HepG2 (cell line): ENCODE results near the gene MSL2. TPM values are rescaled to one million over a fixed set of nuclear protein-coding genes. Genes with fewer than 3 reads are reported as not detected.
A peak's percentile ranks its signal among the peaks of the same experiment; 100 is the strongest.

Source experiments
- ARID4A ChIP-seq: sonication (generic); formaldehyde crosslinking; IDR thresholded peaks from 2 replicates; pipeline ENCODE4 v1.5.0; 2020; ENCODE audit warnings: mild to moderate bottlenecking, missing genetic modification reagents, borderline replicate concordance
- LCORL ChIP-seq, 2 experiments: fragments of 450-650 bp in 1 of 2; sonication (generic) in 1 of 2; formaldehyde crosslinking in 1 of 2; IDR thresholded peaks; 2 replicates each; pipeline versions ENCODE4 v1.5.0 to v1.6.1; 2017 to 2020; ENCODE audit warnings: antibody characterized with exemption in 1 of 2, missing genetic modification reagents in 1 of 2
- POLR2A ChIP-seq, 2 experiments: IDR thresholded peaks; 2 replicates each; pipeline ENCODE4 v1.6.1; 2011; ENCODE audit warnings: low read depth in 2 of 2, low read length in 2 of 2, mild to moderate bottlenecking in 1 of 2, moderate library complexity in 1 of 2; ENCODE audit not compliant: insufficient read depth in 1 of 2
- SKIL ChIP-seq: sonication (generic); formaldehyde crosslinking; IDR thresholded peaks from 2 replicates; pipeline ENCODE4 v1.8.0; 2022; ENCODE audit warnings: missing genetic modification reagents, mild to moderate bottlenecking, moderate library complexity, borderline replicate concordance
- TAF15 ChIP-seq: fragments of 200-400 bp; formaldehyde crosslinking; IDR thresholded peaks from one replicate; pipeline ENCODE4 v1.6.1; 2018; ENCODE audit warnings: mild to moderate bottlenecking, low read depth, low read length; ENCODE audit not compliant: poor library complexity, severe bottlenecking
- TBX2 ChIP-seq: sonication (generic); formaldehyde crosslinking; IDR thresholded peaks from 2 replicates; pipeline ENCODE4 v1.5.0; 2020; ENCODE audit warnings: missing genetic modification reagents, mild to moderate bottlenecking, borderline replicate concordance
- ZBTB46 ChIP-seq: sonication (generic); formaldehyde crosslinking; IDR thresholded peaks from 2 replicates; pipeline ENCODE4 v1.4.0; 2020; ENCODE audit warnings: mild to moderate bottlenecking, missing genetic modification reagents, borderline replicate concordance
- ZNF580 ChIP-seq: IDR thresholded peaks from 2 replicates; pipeline ENCODE4 v1.6.1; 2016; ENCODE audit warnings: low read depth, borderline replicate concordance
- ZNF646 ChIP-seq: sonication (generic); formaldehyde crosslinking; IDR thresholded peaks from 2 replicates; pipeline ENCODE4 v1.9.0; 2021; ENCODE audit warnings: mild to moderate bottlenecking, missing genetic modification reagents
- ZNF737 ChIP-seq: sonication (generic); formaldehyde crosslinking; IDR thresholded peaks from 2 replicates; pipeline ENCODE4 v1.5.0; 2020; ENCODE audit warnings: missing genetic modification reagents, mild to moderate bottlenecking, borderline replicate concordance
- ZSCAN22 ChIP-seq: sonication (generic); formaldehyde crosslinking; IDR thresholded peaks from 2 replicates; pipeline ENCODE4 v1.4.0; 2020; ENCODE audit warnings: mild to moderate bottlenecking, missing genetic modification reagents
- polyA plus RNA-seq, 8 experiments: library from polyadenylated mRNA; depleted of rRNA in 3 of 8; stranded (reverse) in 7 of 8; unstranded in 1 of 8; fragments of >200 nt; fragmentation: Illumina TruSeq in 4 of 8; extraction: Trizol in 4 of 8; gene quantifications; 2 replicates each; pipeline versions ENCODE4 v1.2.1 to v1.2.3, GENCODE V29; 2011 to 2016; ENCODE audit warnings: low read depth in 4 of 8, missing spikeins in 1 of 8, mixed read lengths in 1 of 8; ENCODE audit not compliant: insufficient read depth in 1 of 8
- total RNA-seq, 5 experiments: library from RNA; depleted of rRNA; stranded (reverse); fragments of >200 nt; fragmentation: Illumina TruSeq; extraction: Trizol; gene quantifications; 2 replicates each; pipeline ENCODE4 v1.2.3, GENCODE V29; 2016; ENCODE audit warnings: low read depth in 1 of 5

Gene MSL2
- total and polyA plus RNA-seq, 2 of the 13 experiments (the other 11 are each of a cell fraction or from before 2014, with no cell fraction given) = 6.9 to 11.7 TPM

- TF ChIP-seq ZBTB46 (CRISPR knock-in tag) = no peak
- TF ChIP-seq POLR2A (IDR thresholded peaks at IDR 0.05; ENCODE audit: insufficient read depth in 1 of 2, low read depth in 2 of 2, low read length in 2 of 2) = peak in 1 of 2 experiments; percentile 2; a peak in 1 of 4 replicates
- peak; percentile 77 for TF ChIP-seq TAF15
- TF ChIP-seq LCORL (IDR thresholded peaks at IDR 0.05) = no peak
- no peak for TF ChIP-seq LCORL (CRISPR knock-in tag; IDR thresholded peaks at IDR 0.05)
- TF ChIP-seq SKIL (CRISPR knock-in tag) = peak; percentile 17; the same call in 1 of the 2 replicates
- no peak for TF ChIP-seq ZNF646
- TF ChIP-seq ZSCAN22 = no peak; the same call in 1 of the 2 replicates
- TF ChIP-seq ARID4A (CRISPR knock-in tag) = no peak
- TF ChIP-seq TBX2 = no peak
- TF ChIP-seq ZNF580 (CRISPR knock-in tag) = no peak
- TF ChIP-seq ZNF737 (CRISPR knock-in tag) = no peak
Observed at GRCh38 chr3:136196064-136196400, at the start of gene MSL2 (continued).
